Transverse colon (tissue), 4 donors: ENCODE results near the gene ABCD1.

Experiments
- CTCF ChIP-seq, 5 experiments: fragments of 200-600 bp in 3 of 5; fragments of 450-650 bp in 2 of 5; sonication (generic) in 3 of 5; IDR thresholded peaks; 1 replicate in 2 of 5; 2 replicates in 3 of 5; pipeline ENCODE4 v1.5.1; 2016 to 2017; ENCODE audit warnings: antibody characterized with exemption in 5 of 5, inconsistent platforms in 3 of 5, mild to moderate bottlenecking in 2 of 5, moderate library complexity in 1 of 5
- POLR2AphosphoS5 ChIP-seq, 3 donors: sonication (generic); formaldehyde crosslinking; IDR thresholded peaks; one replicate each; pipeline ENCODE4 v1.6.1; 2016; ENCODE audit warnings: antibody characterized with exemption in 3 of 3

DNA sequence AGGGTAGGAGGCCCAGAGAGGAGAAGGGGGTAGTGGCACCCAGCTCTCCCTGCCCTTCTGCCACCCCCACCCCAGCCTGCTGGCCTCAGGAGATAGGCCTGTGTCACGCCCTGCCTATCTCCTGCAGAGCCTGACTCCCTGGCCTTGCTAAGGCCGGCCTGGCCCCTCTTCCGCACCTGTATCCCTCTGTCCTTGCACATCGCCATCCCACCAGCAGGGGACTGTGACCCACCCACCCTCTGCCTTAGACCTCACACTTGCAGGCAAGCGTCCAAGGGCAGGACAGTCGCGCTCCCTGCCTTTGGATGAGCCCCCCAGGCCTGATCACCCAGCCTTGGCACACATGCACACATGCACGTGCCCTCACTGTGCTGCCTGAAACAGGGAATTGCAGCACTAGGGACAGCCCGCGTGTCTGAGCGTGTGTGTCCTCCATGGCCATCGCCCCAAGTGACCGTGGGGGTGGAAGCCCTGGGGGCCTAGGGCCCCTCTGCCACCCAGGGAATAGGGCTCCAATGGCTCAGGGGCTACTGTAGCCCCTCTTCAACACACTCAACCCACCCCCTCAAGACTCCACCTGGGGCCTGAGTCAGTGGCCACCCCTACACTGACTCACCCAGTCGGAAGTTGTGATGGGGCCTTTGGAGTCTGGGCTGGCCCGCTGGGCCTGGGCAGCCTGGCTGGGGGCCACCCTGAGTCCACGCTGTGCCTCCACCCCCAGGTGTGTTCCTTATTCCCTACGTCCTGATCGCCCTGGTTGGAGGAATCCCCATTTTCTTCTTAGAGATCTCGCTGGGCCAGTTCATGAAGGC, 34.8 kb upstream of the ABCD1 start:
- no peak for TF ChIP-seq POLR2AphosphoS5 (IDR thresholded peaks at IDR 0.05)
- no peak for TF ChIP-seq CTCF (IDR thresholded peaks at IDR 0.05)
